AG20443 (cell line): ENCODE results near the gene KIAA1614.
A peak's percentile ranks its signal among the peaks of the same experiment; 100 is the strongest.
"Not testable (repeated sequence)": the region's sequence is repeated elsewhere in the genome, so short reads cannot be mapped to it uniquely, and the experiment has no call there.

ENCODE experiments used
- DNase-seq: peaks from one replicate; pipeline ENCODE4 v3.0.0; 2012; ENCODE audit warnings: low spot score, mixed read lengths

KIAA1614 gene

GRCh38 chr1:180946056-180946455 is 33.4 kb downstream of the KIAA1614 start:
- no peak for DNase-seq

DNA sequence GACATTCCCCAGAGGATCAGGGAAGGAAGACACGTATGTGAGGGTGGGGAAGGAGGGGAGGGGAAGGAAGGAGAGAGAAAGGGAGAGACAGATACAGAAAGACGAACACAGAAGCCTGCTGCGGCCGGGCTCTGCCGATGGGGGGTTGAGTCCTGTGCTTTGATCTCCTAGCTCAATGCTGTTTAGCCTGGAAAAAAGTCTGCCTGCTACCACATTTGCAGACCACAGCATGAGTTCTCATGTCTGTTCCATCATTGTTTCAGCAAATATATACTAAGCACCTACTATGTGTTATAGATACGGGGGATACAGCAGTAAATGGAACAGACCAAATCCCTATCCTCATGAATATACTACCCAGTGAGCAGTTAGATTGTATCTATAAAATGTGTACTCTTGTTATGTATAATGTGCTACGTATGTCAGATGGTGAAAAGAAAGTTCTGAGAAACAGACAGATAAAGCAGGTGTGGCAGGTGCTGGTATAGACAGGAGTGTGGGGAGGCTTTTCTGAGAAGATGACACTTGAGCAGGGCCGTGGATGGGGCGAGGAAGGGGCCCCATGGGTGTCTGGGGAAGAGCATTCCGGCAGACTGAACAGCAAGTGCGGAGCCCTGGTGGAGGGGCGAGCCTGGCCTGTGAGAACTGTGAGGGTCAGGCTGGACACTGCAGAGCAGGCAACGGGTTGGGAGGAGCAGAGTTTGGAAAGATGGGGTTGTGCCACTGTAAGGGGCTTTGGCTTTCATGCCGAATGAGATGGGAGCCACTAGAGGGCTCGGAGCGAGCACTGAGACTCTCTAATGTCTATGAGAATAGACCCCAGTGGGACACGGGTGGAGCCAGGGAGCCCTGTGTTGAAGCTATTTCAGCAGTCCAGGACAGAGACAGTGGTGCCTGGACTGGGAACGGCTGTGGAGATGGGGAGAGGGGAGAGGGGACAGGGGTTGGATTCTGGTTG is 34.1 kb downstream of the KIAA1614 start:
- no peak for DNase-seq

DNA sequence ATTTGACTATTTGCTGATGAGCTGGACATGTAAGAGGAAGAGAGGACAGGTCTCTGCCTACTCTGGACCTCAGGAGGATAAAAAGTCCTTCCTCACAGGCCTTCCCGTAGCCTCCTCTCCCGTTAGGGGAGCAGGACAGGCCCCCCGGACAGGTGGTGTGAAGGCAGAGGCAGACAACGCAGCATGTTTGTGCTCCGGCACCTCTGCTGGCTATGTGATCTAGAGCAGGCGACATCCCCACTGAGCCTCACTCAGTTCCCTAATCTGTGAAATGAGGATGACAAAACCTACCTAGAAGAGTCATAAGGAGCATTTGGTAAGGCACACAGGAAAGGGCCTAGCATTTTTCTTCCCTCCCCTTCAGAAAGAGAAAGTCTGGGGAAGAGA is 34.8 kb downstream of the KIAA1614 start:
- DNase-seq, result no peak

DNA sequence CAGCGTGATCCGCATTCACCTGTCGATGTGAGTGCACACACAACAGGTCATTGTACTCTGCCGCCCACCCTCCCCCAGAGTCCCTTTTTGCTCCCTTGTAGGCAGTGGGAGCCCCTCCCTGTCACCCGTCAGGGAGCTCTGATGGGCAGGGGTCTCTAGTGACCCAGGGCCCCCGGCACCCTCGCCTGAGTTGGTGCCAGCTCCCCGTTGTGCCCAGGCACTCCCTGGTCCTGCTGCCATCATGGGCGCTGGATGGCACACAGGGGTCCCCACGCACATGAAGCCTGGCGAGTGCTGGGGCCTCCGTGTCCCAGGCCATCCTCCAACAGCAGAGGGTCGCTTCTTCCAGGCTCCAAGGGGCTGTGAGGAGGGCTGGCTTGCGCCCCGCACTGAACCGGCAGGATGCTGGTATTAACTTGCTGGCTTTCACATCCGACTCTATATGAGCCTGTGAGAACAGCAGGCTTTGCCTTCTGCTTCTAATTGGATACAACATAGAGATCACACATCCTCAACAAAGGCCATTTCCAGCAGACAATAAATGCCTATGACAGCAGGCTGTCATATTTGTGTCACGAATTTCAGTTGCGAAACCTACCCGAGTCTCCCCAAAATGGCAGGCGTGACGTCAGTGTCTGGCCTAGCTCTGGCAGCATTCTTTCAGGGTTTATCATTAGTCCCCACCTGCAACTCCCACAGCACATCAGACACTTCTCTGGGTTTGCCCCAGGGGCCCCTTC is 35.4 kb downstream of the KIAA1614 start:
- DNase-seq, result no peak

DNA sequence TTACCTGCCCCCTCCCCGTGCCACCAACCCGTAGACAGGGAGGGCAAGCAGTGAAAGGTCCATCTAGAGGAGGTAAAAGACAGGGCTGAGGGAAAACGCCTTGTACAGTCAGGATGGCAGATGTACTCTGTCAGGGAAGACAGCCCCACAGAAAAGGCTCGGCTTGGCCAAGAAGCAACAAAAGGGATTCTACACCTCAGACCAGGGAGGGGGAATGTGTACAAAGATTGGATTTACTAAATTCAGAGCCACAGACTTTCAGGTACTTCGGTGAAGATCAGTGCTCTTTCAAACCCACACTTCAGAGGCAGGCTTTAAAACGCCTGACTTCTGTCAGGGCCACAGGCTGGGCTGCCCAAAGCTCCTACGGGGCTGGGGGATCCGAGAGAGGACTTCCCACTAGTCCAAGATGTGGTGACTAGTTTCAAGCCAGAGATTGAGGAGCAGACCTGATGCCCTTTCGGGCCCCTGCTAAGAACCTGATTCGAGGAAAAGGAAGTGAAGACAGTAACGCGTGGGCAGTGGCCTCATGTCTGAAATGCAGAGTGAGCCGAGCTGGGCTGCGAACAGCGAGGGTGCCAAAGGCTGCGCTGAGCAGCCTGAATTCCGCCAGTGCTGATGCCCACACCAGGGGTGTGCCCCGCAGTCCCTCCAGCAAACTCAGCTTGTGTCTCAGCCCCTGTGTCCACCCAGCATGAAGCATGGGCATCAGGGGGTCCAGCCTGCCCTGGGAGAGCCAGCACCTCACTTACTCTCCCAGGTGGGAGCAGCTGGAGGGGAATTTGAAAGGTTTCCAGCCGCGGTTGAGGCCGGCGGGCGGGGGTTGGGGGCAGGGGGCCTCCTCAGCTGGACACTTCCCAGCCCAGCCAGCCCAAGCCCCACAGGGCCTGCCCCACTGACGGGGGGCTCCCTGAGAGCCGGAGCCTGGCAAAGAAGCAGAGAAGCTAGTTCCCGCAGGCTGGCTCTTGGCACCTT is 36.2 kb downstream of the KIAA1614 start:
- no peak for DNase-seq

- DNase-seq, result no peak
Observed at GRCh38 chr1:180949616-180950000, 36.9 kb downstream of the KIAA1614 start.

- DNase-seq, result no peak
Observed at GRCh38 chr1:180950321-180950720, 37.6 kb downstream of the KIAA1614 start.

DNA sequence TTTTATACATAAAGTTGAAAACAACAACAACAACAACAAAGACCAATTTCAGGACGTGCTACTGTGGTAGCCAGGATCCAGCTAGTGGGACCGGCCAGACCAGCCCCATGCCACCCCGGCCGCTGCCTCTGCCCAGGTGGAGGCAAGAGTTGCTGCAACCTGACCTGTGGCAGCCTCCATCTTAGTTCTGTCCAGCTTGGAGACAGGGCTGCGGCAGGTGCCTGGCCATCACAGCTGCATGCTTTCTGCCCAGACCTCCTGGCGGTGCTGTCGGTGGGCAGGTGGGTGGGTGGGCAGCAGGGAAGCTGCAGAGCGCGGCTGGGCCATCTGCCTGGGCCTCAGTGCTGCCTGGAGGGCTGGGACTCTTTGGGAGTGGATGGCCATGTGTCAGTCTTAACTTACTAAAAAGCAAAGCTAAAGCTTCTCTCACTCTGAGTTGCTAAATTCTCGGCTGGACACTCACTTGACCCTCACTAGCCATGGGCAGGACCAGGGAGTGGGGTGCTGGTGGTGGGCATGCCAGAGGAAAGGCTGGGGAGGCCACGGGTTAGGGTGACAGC is 38.6 kb downstream of the KIAA1614 start:
- no peak for DNase-seq

GRCh38 chr1:180951836-180952656 is 39.3 kb downstream of the KIAA1614 start:
- no peak for DNase-seq

- DNase-seq, result no peak
Observed at GRCh38 chr1:180952657-180953013, 39.9 kb downstream of the KIAA1614 start.

DNA sequence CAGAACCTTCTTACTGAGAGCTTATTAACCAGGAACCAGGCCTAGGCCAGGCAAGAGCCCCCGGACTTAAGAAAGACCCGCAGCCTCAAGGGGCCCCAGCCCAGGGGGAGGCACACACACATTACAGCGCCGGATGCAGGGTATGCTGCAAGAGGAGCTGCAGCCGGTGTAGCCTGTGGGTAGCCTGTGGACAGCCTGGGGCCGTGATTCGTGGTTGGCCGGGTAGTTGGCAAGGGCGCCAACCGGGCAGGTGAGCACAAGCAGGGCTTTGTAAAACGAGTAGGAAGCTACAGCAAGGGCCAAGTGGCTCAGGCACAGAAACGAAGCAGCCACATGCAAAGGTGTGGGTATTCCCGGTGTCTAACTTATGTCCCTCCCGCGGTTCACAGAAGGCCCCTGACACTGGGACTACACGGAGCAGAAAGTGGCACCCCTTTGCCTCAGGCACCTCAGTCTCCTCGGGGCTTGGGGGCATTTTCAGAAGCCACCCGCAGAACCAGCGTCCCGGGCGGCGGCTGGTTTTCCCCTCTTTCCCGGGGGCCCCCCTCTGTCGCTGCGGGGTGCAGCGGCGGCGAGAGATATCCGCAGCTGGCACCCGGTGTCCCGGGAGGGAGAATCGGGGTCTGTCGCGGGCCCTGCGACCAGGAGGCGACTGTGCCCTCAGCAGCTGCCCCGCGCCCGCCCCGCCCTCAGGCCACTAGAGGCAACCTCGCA is 40.8 kb downstream of the KIAA1614 start:
- DNase-seq, result peak; percentile 23

DNA sequence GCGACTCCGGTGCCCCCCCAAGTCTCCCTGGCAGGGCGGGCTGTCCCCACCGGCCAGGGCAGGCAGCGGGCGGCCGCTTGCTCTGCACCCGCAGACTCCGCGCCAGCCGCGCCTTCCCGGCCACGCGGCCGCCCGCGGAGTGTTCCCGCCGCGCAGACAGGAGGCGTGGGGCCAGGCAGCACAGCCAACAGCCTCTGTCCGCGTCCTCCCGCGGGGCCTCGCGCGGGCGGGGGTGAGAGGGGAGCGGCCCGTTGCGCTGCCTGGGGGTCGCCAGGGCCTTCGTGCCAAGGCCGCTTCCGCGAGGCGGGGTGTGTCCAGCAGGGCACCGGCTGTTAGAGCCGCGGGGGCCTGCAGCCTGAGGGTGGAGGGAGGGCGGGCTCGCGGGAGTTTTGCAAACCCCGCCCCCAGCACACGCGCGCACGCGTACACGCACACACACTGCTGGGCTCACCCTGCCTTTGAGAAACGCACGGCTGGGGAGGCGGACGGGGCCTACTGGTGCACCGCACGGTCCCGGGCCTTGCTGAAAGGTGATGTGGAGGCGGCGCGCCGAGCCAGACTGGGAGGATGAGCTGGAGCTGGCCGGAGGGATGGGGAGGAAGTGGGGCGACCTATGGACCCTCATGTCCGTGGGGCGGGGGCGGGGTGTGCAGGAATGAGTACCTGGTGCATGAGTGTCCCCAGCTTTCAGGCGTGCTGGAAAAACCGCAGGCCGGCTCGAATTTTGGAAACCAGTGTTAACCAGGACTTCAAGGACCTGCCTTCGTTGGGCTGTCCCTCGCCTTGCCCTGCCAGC is 41.5 kb downstream of the KIAA1614 start:
- peak; percentile 94 for DNase-seq

DNA sequence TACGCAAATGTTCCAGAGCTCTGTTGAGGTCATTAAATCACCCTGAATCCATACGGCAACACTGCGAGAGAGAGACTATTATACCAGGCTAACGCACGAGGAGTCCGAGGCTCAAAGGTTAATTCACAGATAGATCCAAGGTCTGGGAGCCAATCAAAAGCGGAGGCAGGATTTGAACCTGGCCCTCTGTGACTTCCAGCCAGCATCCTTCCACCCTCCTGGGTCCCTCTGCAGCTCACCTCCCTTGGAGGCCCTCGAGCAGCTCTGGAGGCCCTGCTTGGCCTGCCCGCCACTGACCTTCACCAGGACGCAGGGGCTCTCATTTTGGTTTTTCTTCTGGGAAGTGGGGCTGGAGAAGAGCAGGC is 42.1 kb downstream of the KIAA1614 start:
- no peak for DNase-seq

DNA sequence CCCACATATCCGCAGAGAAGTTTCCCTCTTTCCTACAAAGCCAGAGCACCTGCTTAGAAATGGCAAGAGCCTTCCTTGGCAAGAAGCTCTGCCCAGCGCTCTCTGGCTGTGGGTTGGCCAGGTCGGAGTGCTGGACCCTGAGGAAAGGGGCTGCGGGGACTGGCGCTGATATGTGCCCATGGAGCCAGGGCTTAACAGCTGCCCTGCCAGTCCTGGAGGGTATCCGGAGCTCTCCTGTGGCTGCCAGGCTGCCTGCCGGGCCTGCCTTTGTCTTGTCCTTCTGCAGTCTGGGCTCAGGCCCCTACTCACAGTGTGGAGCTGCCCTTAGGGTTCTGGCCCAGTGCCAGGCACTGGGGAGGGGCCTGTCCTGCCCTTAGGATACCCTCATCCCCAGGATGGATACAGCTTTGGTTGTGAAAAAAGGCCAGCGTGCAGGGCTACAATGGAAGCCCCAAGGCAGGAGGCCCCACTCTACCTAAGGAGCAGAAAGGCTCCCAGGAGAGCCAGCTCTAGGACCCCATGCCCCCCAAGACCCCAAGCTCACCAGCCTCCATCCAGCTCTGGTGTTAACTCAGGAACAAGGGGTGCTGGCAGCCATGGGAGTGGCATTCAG is 43.4 kb downstream of the KIAA1614 start:
- no peak for DNase-seq

DNA sequence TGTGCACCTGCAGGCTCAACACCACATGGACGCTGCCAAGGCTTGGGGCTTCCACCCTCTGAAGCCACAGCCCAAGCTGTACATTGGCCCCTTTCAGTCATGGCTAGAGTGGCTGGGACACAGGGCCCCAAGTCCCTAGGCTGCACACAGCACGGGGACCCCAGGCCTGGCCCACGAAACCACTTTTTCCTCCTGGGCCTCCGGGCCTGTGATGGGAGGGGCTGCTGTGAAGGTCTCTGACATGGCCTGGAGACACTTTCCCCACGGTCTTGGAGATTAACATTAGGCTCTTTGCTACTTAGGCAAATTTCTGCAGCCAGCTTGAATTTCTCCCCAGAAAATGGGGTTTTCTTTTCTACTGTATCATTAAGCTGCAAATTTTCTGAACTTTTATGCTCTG is 46.9 kb downstream of the KIAA1614 start:
- not testable (repeated sequence) for DNase-seq

DNA sequence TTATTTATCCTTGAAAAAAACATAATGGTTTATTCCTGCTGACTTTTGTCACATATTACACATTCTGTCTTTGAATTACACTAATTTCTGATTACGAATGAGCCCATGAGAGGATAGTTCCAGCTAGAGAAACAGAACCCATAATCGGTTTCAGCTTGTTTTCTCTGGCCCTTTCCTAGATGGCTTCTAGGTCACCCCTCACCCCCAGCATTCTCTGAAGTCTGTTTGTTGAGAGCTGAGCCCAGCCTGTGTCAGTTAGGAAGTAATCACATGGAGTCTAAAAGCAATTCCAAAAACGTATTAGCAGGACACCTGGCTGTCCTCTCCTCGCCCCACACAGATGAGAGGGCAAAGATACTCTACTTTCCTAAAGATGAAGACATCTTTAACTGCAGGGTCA is 48.9 kb downstream of the KIAA1614 start:
- no peak for DNase-seq

GRCh38 chr1:180962178-180962577 is 49.5 kb downstream of the KIAA1614 start:
- no peak for DNase-seq

DNA sequence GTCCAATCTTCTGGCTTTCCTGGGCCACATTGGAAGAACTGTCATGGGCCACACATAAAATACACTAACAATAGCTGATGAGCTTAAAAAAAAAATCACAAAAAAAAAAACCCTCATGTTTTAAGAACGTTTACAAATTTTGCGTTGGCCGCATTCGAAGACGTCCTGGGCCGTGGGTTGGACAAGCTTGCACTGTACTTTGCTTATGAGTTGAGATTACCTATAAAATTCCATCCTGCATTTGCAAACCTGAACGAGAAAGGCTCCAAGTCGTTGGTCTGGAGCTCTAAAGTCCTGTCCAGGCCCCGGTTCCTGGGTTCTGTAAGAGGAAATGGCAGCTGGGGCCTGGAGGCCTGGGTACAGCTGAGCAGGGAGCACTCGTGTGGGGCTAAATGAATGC is 51.4 kb downstream of the KIAA1614 start:
- DNase-seq, result no peak

- DNase-seq, result no peak
Observed at GRCh38 chr1:180964595-180964994, 51.9 kb downstream of the KIAA1614 start.
